Measurements from ENCODE around the gene EIF2S2. TPM values are rescaled to one million over a fixed set of nuclear protein-coding genes. Genes with fewer than 3 reads are reported as not detected.

Gene EIF2S2
- total and polyA plus RNA-seq, 2 experiments from 2014 or later = 124 to 194 TPM

DNA sequence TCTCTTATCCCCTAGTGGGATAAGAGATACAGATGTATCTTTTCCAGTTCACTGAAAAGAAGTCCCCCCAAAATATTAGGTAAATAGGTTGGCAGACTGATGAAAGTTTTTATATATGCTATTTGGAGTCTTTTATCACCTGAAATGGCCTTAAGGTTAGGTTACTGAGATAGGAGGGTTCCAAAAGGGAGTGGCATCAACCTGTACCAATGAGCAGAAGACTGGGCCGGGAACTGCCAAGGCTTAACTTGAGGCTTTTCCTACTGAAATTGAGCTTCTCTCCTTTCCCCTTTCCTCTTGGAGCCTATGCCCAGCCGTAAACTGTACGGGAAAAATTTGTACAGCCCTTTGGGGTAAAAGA, 42.0 kb downstream of the EIF2S2 start (continued):
- TF ChIP-seq ZNF462 (CRISPR knock-in tag; IDR thresholded peaks at IDR 0.05) (no peak), NANOG (IDR thresholded peaks at IDR 0.05; ENCODE audit: borderline replicate concordance) (no peak), ZNF114 (CRISPR knock-in tag; IDR thresholded peaks at IDR 0.05) (no peak), ZNF331 (CRISPR knock-in tag; IDR thresholded peaks at IDR 0.05; ENCODE audit: low read depth) (no peak), JUNB (IDR thresholded peaks at IDR 0.05; ENCODE audit: unreplicated experiment) (no peak), STAT1 (IDR thresholded peaks at IDR 0.05; ENCODE audit: unreplicated experiment) (no peak), CREB1 (CRISPR knock-in tag; IDR thresholded peaks at IDR 0.05; ENCODE audit: low read depth) (no peak)

DNA sequence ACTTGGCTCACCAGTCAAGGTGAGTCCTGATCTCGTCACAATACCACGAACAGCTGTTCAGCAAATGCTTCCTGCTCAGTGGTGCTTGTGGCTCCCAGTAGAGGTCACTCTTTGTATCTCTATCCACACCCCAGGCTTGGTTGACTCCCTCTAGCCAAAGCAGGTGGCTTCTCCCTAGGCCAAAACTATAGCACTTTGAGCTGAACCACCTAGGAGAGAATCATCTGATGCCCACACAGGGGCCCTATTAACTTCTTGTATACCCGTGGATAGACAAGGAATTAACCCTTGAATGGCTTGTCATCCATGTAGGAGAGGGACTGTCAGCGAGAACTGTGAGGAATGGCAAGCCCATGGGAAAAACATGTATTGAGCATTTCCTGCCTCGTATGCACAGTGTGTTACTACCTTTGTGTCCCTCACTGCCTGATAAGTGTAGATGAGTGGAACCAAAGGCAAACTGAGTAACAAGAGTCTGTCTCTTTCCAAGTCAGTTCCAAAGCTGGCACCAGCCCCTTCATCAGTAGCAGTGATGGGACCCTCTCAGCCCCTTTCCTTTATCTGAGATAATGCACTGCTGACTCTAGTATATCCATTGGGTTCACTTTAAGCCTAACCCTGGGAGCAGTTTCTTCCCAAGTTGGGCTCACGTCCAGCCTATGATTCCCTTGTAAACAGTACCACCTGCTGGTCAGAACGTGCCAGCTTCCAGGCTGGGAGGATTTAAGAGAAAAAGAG, 42.5 kb downstream of the EIF2S2 start:
- peak; percentile 87 for ATAC-seq
- H3K27ac Mint-ChIP-seq = no peak overlapping the region

More for the DNA sequence above, 42.5 kb downstream of the EIF2S2 start:
- TF ChIP-seq, protein P1, sequence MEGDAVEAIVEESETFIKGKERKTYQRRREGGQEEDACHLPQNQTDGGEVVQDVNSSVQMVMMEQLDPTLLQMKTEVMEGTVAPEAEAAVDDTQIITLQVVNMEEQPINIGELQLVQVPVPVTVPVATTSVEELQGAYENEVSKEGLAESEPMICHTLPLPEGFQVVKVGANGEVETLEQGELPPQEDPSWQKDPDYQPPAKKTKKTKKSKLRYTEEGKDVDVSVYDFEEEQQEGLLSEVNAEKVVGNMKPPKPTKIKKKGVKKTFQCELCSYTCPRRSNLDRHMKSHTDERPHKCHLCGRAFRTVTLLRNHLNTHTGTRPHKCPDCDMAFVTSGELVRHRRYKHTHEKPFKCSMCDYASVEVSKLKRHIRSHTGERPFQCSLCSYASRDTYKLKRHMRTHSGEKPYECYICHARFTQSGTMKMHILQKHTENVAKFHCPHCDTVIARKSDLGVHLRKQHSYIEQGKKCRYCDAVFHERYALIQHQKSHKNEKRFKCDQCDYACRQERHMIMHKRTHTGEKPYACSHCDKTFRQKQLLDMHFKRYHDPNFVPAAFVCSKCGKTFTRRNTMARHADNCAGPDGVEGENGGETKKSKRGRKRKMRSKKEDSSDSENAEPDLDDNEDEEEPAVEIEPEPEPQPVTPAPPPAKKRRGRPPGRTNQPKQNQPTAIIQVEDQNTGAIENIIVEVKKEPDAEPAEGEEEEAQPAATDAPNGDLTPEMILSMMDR (conservative IDR thresholded peaks at IDR 0.05; ENCODE audit: low read depth in 2 of 2) = peak; percentile 93 to 99
- TF ChIP-seq, protein P2, sequence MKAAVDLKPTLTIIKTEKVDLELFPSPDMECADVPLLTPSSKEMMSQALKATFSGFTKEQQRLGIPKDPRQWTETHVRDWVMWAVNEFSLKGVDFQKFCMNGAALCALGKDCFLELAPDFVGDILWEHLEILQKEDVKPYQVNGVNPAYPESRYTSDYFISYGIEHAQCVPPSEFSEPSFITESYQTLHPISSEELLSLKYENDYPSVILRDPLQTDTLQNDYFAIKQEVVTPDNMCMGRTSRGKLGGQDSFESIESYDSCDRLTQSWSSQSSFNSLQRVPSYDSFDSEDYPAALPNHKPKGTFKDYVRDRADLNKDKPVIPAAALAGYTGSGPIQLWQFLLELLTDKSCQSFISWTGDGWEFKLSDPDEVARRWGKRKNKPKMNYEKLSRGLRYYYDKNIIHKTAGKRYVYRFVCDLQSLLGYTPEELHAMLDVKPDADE (IDR thresholded peaks at IDR 0.05) = no peak
- H3K36me3 Mint-ChIP-seq (ENCODE audit: low read depth) = peaks cover 21% of the 10 kb centered on the region
- peaks cover 4% of the 10 kb centered on the region for H3K27me3 Mint-ChIP-seq (ENCODE audit: insufficient read depth, low read depth, poor library complexity)
- H3K27me3 ChIP-seq (ENCODE audit: insufficient read depth) = no peaks in the 10 kb centered on the region
- H3K4me1 Mint-ChIP-seq = peaks cover 37% of the 10 kb centered on the region
- peak; percentile 94 for DNase-seq (ENCODE audit: low spot score)
- peak overlapping the region; percentile 33; the same call in 1 of the 2 replicates for H3K27ac ChIP-seq (ENCODE audit: low read depth)
- H3K9me3 Mint-ChIP-seq = no peaks in the 10 kb centered on the region
- H4K20me1 ChIP-seq (replicated peaks; ENCODE audit: insufficient read depth) = peaks cover 54% of the 10 kb centered on the region
- H3K79me2 ChIP-seq (replicated peaks; ENCODE audit: insufficient read depth) = peaks cover 43% of the 10 kb centered on the region
- H3K4me3 Mint-ChIP-seq = no peak overlapping the region
- no peak overlapping the region for H2AFZ ChIP-seq
- no peak overlapping the region for H3K4me3 ChIP-seq
- H3K4me1 ChIP-seq (ENCODE audit: insufficient read depth) = peaks cover 21% of the 10 kb centered on the region
- 0 out of 2 replicates have a peak, but pooled peaks cover 4% of the 10 kb centered on the region for H3F3A ChIP-seq (replicated peaks; ENCODE audit: low read depth)
- no peaks in the 10 kb centered on the region for H3K9me2 ChIP-seq (ENCODE audit: insufficient read depth)
- no peak overlapping the region for H3K4me2 ChIP-seq
- peaks cover 3% of the 10 kb centered on the region; the same call in 1 of the 2 replicates for H3K36me3 ChIP-seq (ENCODE audit: insufficient read depth)
